Measurements from ENCODE around the gene NAGLU.

- TF ChIP-seq CTCF (IDR thresholded peaks at IDR 0.05; ENCODE audit: low read depth, low read length) (peak; percentile 90), POLR2A (IDR thresholded peaks at IDR 0.05; ENCODE audit: extremely low read depth, insufficient read length) (no peak), MAX (IDR thresholded peaks at IDR 0.05; ENCODE audit: low read depth, low read length) (peak; percentile 60; the same call in 1 of the 2 replicates)
These were observed 18.5 kb upstream of the NAGLU start for GRCh38 chr17:42517516-42517915.
